Measurements from ENCODE around the gene TRAF4. TPM values are rescaled to one million over a fixed set of nuclear protein-coding genes. Genes with fewer than 3 reads are reported as not detected.
A peak's percentile ranks its signal among the peaks of the same experiment; 100 is the strongest.

The TRAF4 gene
- total and polyA plus RNA-seq, 9 of the 15 experiments (the other 6 are each of a cell fraction or from before 2014, with no cell fraction given), result 2.4 to 147 (median 72.4) TPM

- TF ChIP-seq ZNF740 (CRISPR knock-in tag; IDR thresholded peaks at IDR 0.05) (peak; percentile 89), ZNF740 (tag; IDR thresholded peaks at IDR 0.05) (peak in 1 of 2 experiments; percentile 81; a peak in 2 of 4 replicates), ILF3 (IDR thresholded peaks at IDR 0.05; ENCODE audit: borderline replicate concordance) (0 out of 2 replicates have a peak, but pooled peaks have one; percentile 66), SMC3 (conservative IDR thresholded peaks at IDR 0.05; ENCODE audit: insufficient read depth, low read depth, low read length) (0 out of 2 replicates have a peak, but pooled peaks have one; percentile 0), MYNN (IDR thresholded peaks at IDR 0.05) (peak; percentile 93), MYNN (CRISPR knock-in tag; IDR thresholded peaks at IDR 0.05) (peak; percentile 82), MYC (IDR thresholded peaks at IDR 0.05; ENCODE audit: low read depth, low read length) (peak; percentile 90; the same call in 1 of the 2 replicates), MYC (CRISPR knock-in tag; IDR thresholded peaks at IDR 0.05; ENCODE audit: borderline replicate concordance, low read depth) (peak; percentile 79; the same call in 1 of the 2 replicates), CHD4 (IDR thresholded peaks at IDR 0.05; ENCODE audit: insufficient read depth, insufficient replicate concordance, low read depth, low read length, poor library complexity, severe bottlenecking) (no peak), FOXM1 (IDR thresholded peaks at IDR 0.05; ENCODE audit: low read depth) (peak; percentile 71), FOXM1 (CRISPR knock-in tag; IDR thresholded peaks at IDR 0.05; ENCODE audit: low read depth) (no peak), HMGN3 (IDR thresholded peaks at IDR 0.05; ENCODE audit: borderline replicate concordance, extremely low read depth, insufficient read length, low read depth, low read length) (peak; percentile 70), BHLHE40 (IDR thresholded peaks at IDR 0.05; ENCODE audit: low read length) (peak; percentile 89), GABPA (tag; conservative IDR thresholded peaks at IDR 0.05; ENCODE audit: low read depth) (peak; percentile 74), RBFOX2 (IDR thresholded peaks at IDR 0.05; ENCODE audit: low read depth, low read length) (peak; percentile 91), RBBP5 (IDR thresholded peaks at IDR 0.05; ENCODE audit: borderline replicate concordance, insufficient read depth, low read length, poor library complexity, severe bottlenecking) (peak; percentile 53)
Observed at GRCh38 chr17:28743243-28744103, at the start of gene TRAF4 (continued).

All from K562 (cell line).